H9 (cell line): ENCODE results near the gene HPCAL4. TPM values are rescaled to one million over a fixed set of nuclear protein-coding genes. Genes with fewer than 3 reads are reported as not detected.

ENCODE experiments used
- DNase-seq: peaks from one replicate; pipeline ENCODE4 v3.0.0-alpha.2; 2017
- H2AFZ ChIP-seq: one replicate; pipeline ENCODE4 v1.6.1; 2013; ENCODE audit warnings: mild to moderate bottlenecking, low read length, control low read depth, moderate library complexity
- H2AK5ac ChIP-seq: 2 replicates; pipeline ENCODE4 v1.6.1; 2013; ENCODE audit warnings: low read length, control low read depth, mixed read lengths; ENCODE audit not compliant: insufficient read length
- H2BK120ac ChIP-seq: one replicate; pipeline ENCODE4 v1.6.1; 2013; ENCODE audit warnings: low read depth, mild to moderate bottlenecking, low read length, control low read depth, inconsistent platforms; ENCODE audit not compliant: poor library complexity, severe bottlenecking
- H2BK12ac ChIP-seq: 2 replicates; pipeline ENCODE4 v1.6.1; 2013; ENCODE audit warnings: low read length, control low read depth, mixed read lengths, low read depth; ENCODE audit not compliant: insufficient read length
- H2BK15ac ChIP-seq: 2 replicates; pipeline ENCODE4 v1.6.1; 2013; ENCODE audit warnings: low read depth, low read length, control low read depth
- H2BK20ac ChIP-seq: one replicate; pipeline ENCODE4 v1.6.1; 2013; ENCODE audit warnings: low read depth, mild to moderate bottlenecking, low read length, control low read depth, inconsistent platforms; ENCODE audit not compliant: poor library complexity, severe bottlenecking
- H2BK5ac ChIP-seq: 2 replicates; pipeline ENCODE4 v1.6.1; 2013; ENCODE audit warnings: low read length, control low read depth, mixed read lengths; ENCODE audit not compliant: insufficient read length
- H3K14ac ChIP-seq: 2 replicates; pipeline ENCODE4 v1.6.1; 2013; ENCODE audit warnings: low read length, control low read depth; ENCODE audit not compliant: insufficient read depth
- H3K18ac ChIP-seq: 2 replicates; pipeline ENCODE4 v1.6.1; 2013; ENCODE audit warnings: low read depth, mild to moderate bottlenecking, mixed read lengths, low read length, control low read depth; ENCODE audit not compliant: insufficient read length
- H3K23ac ChIP-seq: 2 replicates; pipeline ENCODE4 v1.6.1; 2013; ENCODE audit warnings: low read length, control low read depth, mixed read lengths, low read depth; ENCODE audit not compliant: insufficient read length
- H3K23me2 ChIP-seq: 2 replicates; pipeline ENCODE4 v1.6.1; 2013; ENCODE audit warnings: low read depth, mild to moderate bottlenecking, mixed read lengths, low read length, control low read depth; ENCODE audit not compliant: insufficient read length, poor library complexity, severe bottlenecking
- H3K27ac ChIP-seq: 2 replicates; pipeline ENCODE4 v1.5.1; 2013; ENCODE audit warnings: low read length, control low read depth, mixed read lengths, low read depth; ENCODE audit not compliant: insufficient read length
- H3K27me3 ChIP-seq: 2 replicates; pipeline ENCODE4 v1.6.1; 2013; ENCODE audit warnings: low read length, control low read depth, inconsistent platforms; ENCODE audit not compliant: insufficient read depth
- H3K4ac ChIP-seq: 2 replicates; pipeline ENCODE4 v1.6.1; 2013; ENCODE audit warnings: low read depth, mild to moderate bottlenecking, control low read depth, inconsistent platforms, low read length, moderate library complexity
- H3K4me1 ChIP-seq: 2 replicates; pipeline ENCODE4 v1.6.1; 2013; ENCODE audit warnings: low read length, control low read depth, inconsistent platforms; ENCODE audit not compliant: insufficient read depth
- H3K4me2 ChIP-seq: 2 replicates; pipeline ENCODE4 v1.6.1; 2013; ENCODE audit warnings: low read length, control low read depth, mixed read lengths; ENCODE audit not compliant: insufficient read length, insufficient read depth
- H3K56ac ChIP-seq: 2 replicates; pipeline ENCODE4 v1.6.1; 2013; ENCODE audit warnings: low read depth, mild to moderate bottlenecking, mixed read lengths, low read length, control low read depth; ENCODE audit not compliant: insufficient read length
- H3K79me1 ChIP-seq: 2 replicates; pipeline ENCODE4 v1.6.1; 2013; ENCODE audit warnings: low read depth, mild to moderate bottlenecking, moderate library complexity, low read length, control low read depth, inconsistent platforms; ENCODE audit not compliant: insufficient read depth, poor library complexity, severe bottlenecking
- H3K79me2 ChIP-seq: 2 replicates; pipeline ENCODE4 v1.6.1; 2013; ENCODE audit warnings: low read length, control low read depth, inconsistent platforms; ENCODE audit not compliant: insufficient read depth
- H3K9ac ChIP-seq: 2 replicates; pipeline ENCODE4 v1.6.1; 2013; ENCODE audit warnings: low read length, control low read depth, mixed read lengths; ENCODE audit not compliant: insufficient read length; ENCODE audit errors: extremely low read depth
- H3K9me3 ChIP-seq: one replicate; pipeline ENCODE4 v1.6.1; 2013; ENCODE audit warnings: low read depth, low read length, inconsistent platforms; ENCODE audit not compliant: control insufficient read depth
- H3T11ph ChIP-seq: one replicate; pipeline ENCODE4 v1.6.1; 2013; ENCODE audit warnings: mild to moderate bottlenecking, low read length, control low read depth, inconsistent platforms
- H4K20me1 ChIP-seq: one replicate; pipeline ENCODE4 v1.6.1; 2013; ENCODE audit not compliant: control insufficient read depth, insufficient read length, insufficient read depth
- H4K5ac ChIP-seq: 2 replicates; pipeline ENCODE4 v1.6.1; 2013; ENCODE audit warnings: low read depth, mild to moderate bottlenecking, mixed read lengths, low read length, control low read depth; ENCODE audit not compliant: insufficient read length
- H4K8ac ChIP-seq: replicated peaks from 2 replicates; pipeline ENCODE4 v1.6.1; 2013; ENCODE audit warnings: low read length, control low read depth, mixed read lengths, low read depth; ENCODE audit not compliant: insufficient read length
- H4K91ac ChIP-seq: 2 replicates; pipeline ENCODE4 v1.6.1; 2013; ENCODE audit warnings: low read depth, mild to moderate bottlenecking, moderate library complexity, mixed read lengths, low read length, control low read depth; ENCODE audit not compliant: insufficient read length
- H3K27ac Mint-ChIP-seq, 3 experiments: 2 replicates in 2 of 3; 3 replicates in 1 of 3; pipeline ENCODE4 v1.8.0; 2020 to 2021; ENCODE audit warnings: mixed read lengths in 3 of 3, mild to moderate bottlenecking in 1 of 3, moderate library complexity in 1 of 3
- H3K27me3 Mint-ChIP-seq: 2 replicates; pipeline ENCODE4 v1.8.0; 2021; ENCODE audit warnings: low read depth, mild to moderate bottlenecking, moderate library complexity, mixed read lengths
- H3K36me3 Mint-ChIP-seq, 3 experiments: 2 replicates in 2 of 3; 3 replicates in 1 of 3; pipeline ENCODE4 v1.8.0; 2020 to 2021; ENCODE audit warnings: low read depth in 3 of 3, mixed read lengths in 3 of 3; ENCODE audit not compliant: insufficient read depth in 1 of 3
- H3K4me1 Mint-ChIP-seq, 2 experiments: 2 replicates each; pipeline ENCODE4 v1.8.0; 2020; ENCODE audit warnings: mixed read lengths in 2 of 2
- H3K4me3 Mint-ChIP-seq, 2 experiments: 2 replicates in 1 of 2; 3 replicates in 1 of 2; pipeline ENCODE4 v1.8.0; 2020 to 2021; ENCODE audit warnings: mild to moderate bottlenecking in 2 of 2, mixed read lengths in 2 of 2, moderate library complexity in 1 of 2
- H3K9me3 Mint-ChIP-seq, 2 experiments: 2 replicates in 1 of 2; 3 replicates in 1 of 2; pipeline ENCODE4 v1.8.0; 2020; ENCODE audit warnings: mild to moderate bottlenecking in 2 of 2, mixed read lengths in 2 of 2, moderate library complexity in 1 of 2
- WGBS: extraction: QIAGEN DNeasy Blood & Tissue Kit; methylation state at CpG from one replicate; pipeline ENCODE4 v1.1.7; 2013; ENCODE audit warnings: missing lambda C conversion rate, low lambda C conversion rate, mixed read lengths; ENCODE audit not compliant: insufficient read length; ENCODE audit errors: extremely low coverage; 5-methylcytosine and 5-hydroxymethylcytosine counted together
- total RNA-seq: library from RNA; stranded (reverse); gene quantifications from 2 replicates; pipeline ENCODE4 v1.2.1, GENCODE V29; 2021
- TF ChIP-seq, protein P1 (sequence below): fragments of 200-600 bp; sonication (generic); conservative IDR thresholded peaks from 3 replicates; pipeline ENCODE4 v1.8.0; 2021; ENCODE audit warnings: antibody characterized with exemption, mild to moderate bottlenecking

The HPCAL4 gene
- total RNA-seq, 1 experiment from 2014 or later: 0.15 TPM

- H3K18ac ChIP-seq: no peak overlapping the region
- no peaks in the 10 kb centered on the region for H3K4me1 ChIP-seq
- Mint-ChIP-seq H3K27me3 (peaks cover 98% of the 10 kb centered on the region), H3K4me3 (no peak overlapping the region), H3K9me3 (no peaks in the 10 kb centered on the region), H3K36me3 (no peaks in the 10 kb centered on the region; a peak in 1 of 7 replicates), H3K4me1 (peaks cover 0 to 9% of the 10 kb centered on the region in 2 experiments; a peak in 2 of 4 replicates), H3K27ac (no peak overlapping the region)
- H3T11ph ChIP-seq: no peak overlapping the region
- H3K79me2 ChIP-seq: no peaks in the 10 kb centered on the region
- no peaks in the 10 kb centered on the region for H3K9me3 ChIP-seq
- no peak overlapping the region for H2BK12ac ChIP-seq
- DNase-seq: no peak
- no peak overlapping the region for H4K91ac ChIP-seq
- no peak overlapping the region for H2BK5ac ChIP-seq
- no peak overlapping the region for H3K4ac ChIP-seq
- H2BK15ac ChIP-seq: no peak overlapping the region
- H3K27me3 ChIP-seq: peaks cover 43% of the 10 kb centered on the region
- TF ChIP-seq, protein P1, sequence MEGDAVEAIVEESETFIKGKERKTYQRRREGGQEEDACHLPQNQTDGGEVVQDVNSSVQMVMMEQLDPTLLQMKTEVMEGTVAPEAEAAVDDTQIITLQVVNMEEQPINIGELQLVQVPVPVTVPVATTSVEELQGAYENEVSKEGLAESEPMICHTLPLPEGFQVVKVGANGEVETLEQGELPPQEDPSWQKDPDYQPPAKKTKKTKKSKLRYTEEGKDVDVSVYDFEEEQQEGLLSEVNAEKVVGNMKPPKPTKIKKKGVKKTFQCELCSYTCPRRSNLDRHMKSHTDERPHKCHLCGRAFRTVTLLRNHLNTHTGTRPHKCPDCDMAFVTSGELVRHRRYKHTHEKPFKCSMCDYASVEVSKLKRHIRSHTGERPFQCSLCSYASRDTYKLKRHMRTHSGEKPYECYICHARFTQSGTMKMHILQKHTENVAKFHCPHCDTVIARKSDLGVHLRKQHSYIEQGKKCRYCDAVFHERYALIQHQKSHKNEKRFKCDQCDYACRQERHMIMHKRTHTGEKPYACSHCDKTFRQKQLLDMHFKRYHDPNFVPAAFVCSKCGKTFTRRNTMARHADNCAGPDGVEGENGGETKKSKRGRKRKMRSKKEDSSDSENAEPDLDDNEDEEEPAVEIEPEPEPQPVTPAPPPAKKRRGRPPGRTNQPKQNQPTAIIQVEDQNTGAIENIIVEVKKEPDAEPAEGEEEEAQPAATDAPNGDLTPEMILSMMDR: no peak
- no peak overlapping the region for H3K56ac ChIP-seq
- H2BK20ac ChIP-seq: no peak overlapping the region
- no peak overlapping the region for H3K14ac ChIP-seq
- H3K23ac ChIP-seq: no peak overlapping the region
- H3K9ac ChIP-seq: no peak overlapping the region
- H3K79me1 ChIP-seq: no peaks in the 10 kb centered on the region
- H2BK120ac ChIP-seq: no peak overlapping the region
- no peak overlapping the region for H3K27ac ChIP-seq
- no peak overlapping the region for H2AK5ac ChIP-seq
- no peak overlapping the region for H3K4me2 ChIP-seq
- H4K8ac ChIP-seq: no peak overlapping the region
- H4K5ac ChIP-seq: no peak overlapping the region
- no peaks in the 10 kb centered on the region for H3K23me2 ChIP-seq
- WGBS: no CpG with 5 or more reads among the region's 3 CpGs
- H4K20me1 ChIP-seq: no peaks in the 10 kb centered on the region
- no peak overlapping the region for H2AFZ ChIP-seq
Observed at GRCh38 chr1:39666772-39667171, 24.5 kb downstream of the HPCAL4 start.
